ENCODE data around the gene UNC5B.

The UNC5B gene

GRCh38 chr10:71239946-71240795, 27.8 kb downstream of the UNC5B start:
- no peak for DNase-seq

GRCh38 chr10:71241114-71241829, 28.9 kb downstream of the UNC5B start:
- no peak for DNase-seq

- no peak for DNase-seq
Measured at GRCh38 chr10:71241830-71242621, 29.7 kb downstream of the UNC5B start.

DNA sequence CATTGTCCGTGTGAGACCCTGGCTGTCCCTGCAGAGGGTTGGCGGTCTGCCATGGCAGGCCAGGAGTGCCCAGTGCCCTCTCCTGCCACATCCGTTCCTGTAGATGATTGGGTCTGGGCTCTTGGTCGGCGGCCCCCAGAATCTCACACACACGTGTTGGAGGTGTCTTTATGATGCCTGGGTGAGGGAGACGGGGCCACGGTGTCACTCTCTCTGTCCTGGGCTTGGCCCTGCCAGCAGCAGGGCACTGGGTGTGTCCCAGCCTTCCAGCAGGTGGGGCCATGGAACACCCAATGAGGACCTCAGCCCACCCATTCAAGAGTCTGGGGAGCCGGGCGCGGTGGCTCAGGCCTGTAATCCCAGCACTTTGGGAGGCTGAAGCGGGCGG, 30.2 kb downstream of the UNC5B start:
- no peak for DNase-seq

- no peak for DNase-seq
Measured at GRCh38 chr10:71243756-71244395, 31.5 kb downstream of the UNC5B start.

GRCh38 chr10:71244431-71245419, 32.4 kb downstream of the UNC5B start:
- DNase-seq, result peak; percentile 58

DNA sequence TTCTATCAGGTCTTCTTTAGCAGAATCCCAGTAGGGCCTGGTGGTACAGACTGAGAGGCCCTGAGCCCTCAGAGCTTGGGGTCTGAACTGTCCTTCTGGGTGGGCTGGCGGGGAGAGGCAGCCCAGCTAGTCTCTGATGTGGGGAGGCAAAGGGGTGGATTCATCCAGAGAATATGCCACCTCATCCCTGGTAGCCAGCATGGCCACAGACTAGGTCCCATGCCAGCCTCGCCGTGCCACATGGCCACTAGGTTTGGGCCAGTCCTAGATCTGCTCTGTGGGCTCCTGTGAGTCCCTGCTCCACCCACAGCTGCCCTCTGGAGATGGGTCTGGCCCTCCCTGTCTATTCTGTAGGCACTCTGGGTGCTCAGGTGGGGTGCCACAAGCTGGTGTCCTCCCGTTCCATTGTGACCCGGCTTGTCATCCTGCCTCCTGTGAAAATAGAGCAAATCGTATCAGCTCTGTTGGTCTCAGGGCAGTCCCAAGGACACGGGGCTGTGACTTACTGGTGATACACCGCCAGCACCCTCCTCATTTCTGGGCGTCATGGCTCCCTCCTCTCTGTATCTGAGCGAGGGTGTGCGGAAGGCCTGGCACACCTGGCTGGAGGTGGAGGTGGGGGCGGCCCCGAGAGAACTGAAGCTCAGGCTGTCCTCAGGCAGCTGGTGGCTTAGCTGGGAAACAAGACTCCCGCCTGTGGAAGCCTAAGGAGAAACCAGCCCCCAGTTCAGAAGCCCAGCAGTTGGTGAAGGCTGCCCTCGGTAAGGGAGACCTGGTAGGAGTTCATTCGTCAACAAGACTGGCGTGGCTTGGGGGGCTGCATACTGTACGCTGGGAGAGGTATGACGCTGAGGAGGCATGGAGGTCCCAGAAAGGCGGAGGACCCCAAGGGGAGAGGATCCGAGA, 33.3 kb downstream of the UNC5B start:
- DNase-seq, result no peak

DNA sequence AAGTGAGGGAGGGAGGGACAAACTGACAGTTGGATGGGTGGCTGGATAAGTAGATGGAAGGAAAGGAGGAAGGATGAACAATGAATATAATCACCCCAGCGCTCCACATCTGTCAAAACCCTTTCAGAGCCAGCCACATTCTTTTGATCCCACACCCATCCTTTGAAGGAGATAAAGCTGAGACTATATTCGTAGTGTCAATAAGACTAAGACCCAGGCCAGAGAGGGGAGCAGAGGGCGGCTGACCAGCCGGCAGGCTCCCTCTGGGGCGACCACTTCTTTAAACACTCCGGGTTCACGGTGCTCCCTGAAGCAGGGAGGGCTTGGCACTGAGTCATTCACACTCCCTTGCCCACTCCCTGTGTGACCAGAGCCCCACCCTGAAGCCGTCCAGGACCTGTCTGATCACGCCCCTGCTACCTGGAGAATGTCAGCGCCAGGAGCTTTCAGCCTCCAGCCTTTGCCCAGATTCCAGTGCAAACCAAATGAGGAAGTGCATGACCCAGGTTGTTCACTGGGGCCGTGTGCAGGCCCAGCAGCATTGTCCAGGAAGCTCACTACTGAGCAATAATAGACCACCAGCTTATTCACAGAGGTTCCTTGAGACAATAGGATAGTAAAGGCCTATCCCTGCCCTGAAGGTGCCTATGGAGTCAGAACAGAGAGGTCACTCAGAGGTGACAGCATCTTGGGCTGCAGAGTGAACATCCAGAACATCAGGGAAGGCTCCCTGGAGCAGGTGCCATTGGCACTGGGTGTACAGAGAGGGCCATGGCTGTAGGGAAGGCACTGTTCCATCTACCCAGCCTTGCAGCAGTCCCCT, 34.4 kb downstream of the UNC5B start:
- no peak for DNase-seq

GRCh38 chr10:71247414-71247705, 35.0 kb downstream of the UNC5B start:
- DNase-seq, result no peak

- no peak for DNase-seq
Measured at GRCh38 chr10:71247804-71248203, 35.4 kb downstream of the UNC5B start.

DNA sequence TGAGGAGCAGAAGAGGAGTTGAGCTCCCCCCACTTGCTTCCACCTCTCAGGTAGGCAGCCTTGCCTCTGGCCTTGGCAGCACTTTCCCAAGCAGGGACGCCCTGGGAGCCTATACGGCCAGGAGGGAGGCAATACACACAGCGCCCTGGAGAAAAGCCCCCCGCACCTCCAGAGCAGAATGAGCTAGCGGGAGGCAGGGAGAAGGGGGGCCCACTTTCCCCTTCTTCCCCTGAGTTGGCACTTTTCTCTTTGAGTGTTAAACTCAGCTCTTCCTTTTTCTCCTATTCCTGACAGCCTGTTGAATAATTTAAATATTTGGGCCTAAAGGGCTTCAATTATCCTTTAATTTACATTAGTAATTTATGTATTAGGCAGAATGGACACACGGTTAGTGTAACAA, 35.8 kb downstream of the UNC5B start:
- no peak for DNase-seq

DNA sequence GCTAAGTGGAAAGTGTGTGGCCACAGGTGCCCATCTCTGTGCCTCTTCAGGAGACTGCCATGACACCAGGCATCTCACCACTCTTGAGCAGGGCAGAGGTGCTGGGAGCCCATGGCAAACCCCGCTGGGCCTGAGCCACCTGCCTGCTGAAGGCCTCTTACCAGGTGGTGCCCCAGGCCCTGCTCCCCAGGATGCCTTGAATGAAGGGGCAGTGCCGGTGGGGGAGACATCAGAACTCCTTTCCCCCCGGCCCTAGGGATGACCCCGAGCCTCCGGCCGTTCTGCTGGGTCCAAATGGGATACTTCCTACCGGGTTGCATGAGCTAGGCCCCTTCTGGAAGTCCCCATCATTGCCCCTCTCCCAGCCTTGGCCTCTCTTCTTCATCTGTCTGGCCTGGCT, 37.6 kb downstream of the UNC5B start:
- DNase-seq, result no peak

- DNase-seq, result no peak
Measured at GRCh38 chr10:71250405-71250804, 38.0 kb downstream of the UNC5B start.

DNA sequence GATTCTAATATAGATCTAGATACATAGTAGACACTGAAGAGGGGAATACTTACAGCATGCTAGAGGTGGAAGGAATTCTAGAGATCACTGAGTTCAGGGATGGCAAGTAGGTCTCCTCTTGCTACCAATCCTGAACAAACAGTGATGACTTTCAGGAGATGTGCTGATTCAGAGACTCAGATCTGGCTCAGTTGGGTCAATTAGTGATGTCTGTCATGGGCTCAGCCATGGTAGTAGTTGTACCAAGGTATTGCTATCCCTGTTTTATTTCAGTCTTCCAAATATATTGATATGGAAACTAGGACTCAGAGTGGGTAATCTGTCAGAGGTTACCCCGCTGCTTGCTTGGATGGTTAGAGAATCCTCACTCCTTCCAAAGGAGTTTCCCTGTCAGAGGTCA, 38.5 kb downstream of the UNC5B start:
- no peak for DNase-seq

GRCh38 chr10:71251319-71251718, 38.9 kb downstream of the UNC5B start:
- DNase-seq, result no peak

- no peak for DNase-seq
Measured at GRCh38 chr10:71252220-71252619, 39.9 kb downstream of the UNC5B start.

- no peak for DNase-seq
Measured at GRCh38 chr10:71253981-71254818, 41.8 kb downstream of the UNC5B start.

- no peak for DNase-seq
Measured at GRCh38 chr10:71254834-71255549, 42.6 kb downstream of the UNC5B start.

DNA sequence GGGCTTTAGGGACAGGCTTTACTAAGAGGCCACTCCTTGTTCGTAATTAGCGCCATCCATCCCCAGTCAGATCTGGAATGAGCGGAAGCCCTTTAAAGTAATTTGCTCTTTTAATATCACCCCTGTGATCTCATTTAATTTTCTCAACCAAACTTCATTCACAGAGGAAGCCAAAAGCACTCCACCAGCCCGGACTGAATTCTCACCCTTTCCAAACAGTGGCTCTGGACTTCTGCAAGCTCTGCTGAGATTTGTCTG, 43.1 kb downstream of the UNC5B start:
- DNase-seq, result no peak
